GM23338 (cell line): Measurements from ENCODE around the gene RELN. TPM values are rescaled to one million over a fixed set of nuclear protein-coding genes. Genes with fewer than 3 reads are reported as not detected.

Source experiments
- ATAC-seq: fragments of 200-7000 bp; cut with Tn5 transposase; 3 replicates; pipeline ENCODE4 v1.9.1; 2020
- DNase-seq: peaks from one replicate; pipeline ENCODE4 v3.0.0-alpha.2; 2015; ENCODE audit warnings: low spot score
- H2AFZ ChIP-seq: fragments of 200-600 bp; sonication (generic); 2 replicates; pipeline ENCODE4 v1.8.0; 2016; ENCODE audit warnings: antibody characterized with exemption, mild to moderate bottlenecking, moderate library complexity
- H3F3A ChIP-seq: fragments of 200-600 bp; sonication (generic); replicated peaks from 2 replicates; pipeline ENCODE4 v1.8.0; 2017; ENCODE audit warnings: antibody characterized with exemption, mixed run types, low read depth
- H3K27ac ChIP-seq: fragments of 200-600 bp; sonication (generic); 2 replicates; pipeline ENCODE4 v1.6.1; 2016; ENCODE audit warnings: low read depth
- H3K27me3 ChIP-seq: fragments of 200-600 bp; sonication (generic); 2 replicates; pipeline ENCODE4 v1.8.0; 2016; ENCODE audit warnings: mild to moderate bottlenecking, mixed run types, moderate library complexity; ENCODE audit not compliant: insufficient read depth
- H3K36me3 ChIP-seq: fragments of 200-600 bp; sonication (generic); 2 replicates; pipeline ENCODE4 v1.8.0; 2016; ENCODE audit warnings: mild to moderate bottlenecking; ENCODE audit not compliant: insufficient read depth
- H3K4me1 ChIP-seq: fragments of 200-600 bp; sonication (generic); 2 replicates; pipeline ENCODE4 v1.8.0; 2016; ENCODE audit warnings: mild to moderate bottlenecking, moderate library complexity; ENCODE audit not compliant: insufficient read depth
- H3K4me2 ChIP-seq: fragments of 200-600 bp; sonication (generic); 2 replicates; pipeline ENCODE4 v1.7.1; 2017; ENCODE audit warnings: mixed run types
- H3K4me3 ChIP-seq: fragments of 200-600 bp; sonication (generic); 2 replicates; pipeline ENCODE4 v1.6.1; 2016; ENCODE audit warnings: mixed run types
- H3K79me2 ChIP-seq: fragments of 200-600 bp; sonication (generic); replicated peaks from 2 replicates; pipeline ENCODE4 v1.8.0; 2017; ENCODE audit warnings: mild to moderate bottlenecking; ENCODE audit not compliant: insufficient read depth
- H3K9me2 ChIP-seq: fragments of 200-600 bp; sonication (generic); 2 replicates; pipeline ENCODE4 v1.8.0; 2017; ENCODE audit not compliant: insufficient read depth
- H4K20me1 ChIP-seq: fragments of 200-600 bp; sonication (generic); replicated peaks from 2 replicates; pipeline ENCODE4 v1.8.0; 2017; ENCODE audit warnings: mild to moderate bottlenecking; ENCODE audit not compliant: insufficient read depth
- H3K27ac Mint-ChIP-seq: 2 replicates; pipeline ENCODE4 v1.8.0; 2020; ENCODE audit warnings: inconsistent platforms, mild to moderate bottlenecking, moderate library complexity, mixed read lengths
- H3K27me3 Mint-ChIP-seq: 3 replicates; pipeline ENCODE4 v1.8.0; 2022; ENCODE audit warnings: low read depth, mild to moderate bottlenecking, moderate library complexity, mixed read lengths, inconsistent platforms; ENCODE audit not compliant: insufficient read depth, poor library complexity
- H3K36me3 Mint-ChIP-seq: 3 replicates; pipeline ENCODE4 v1.8.0; 2021; ENCODE audit warnings: low read depth, mild to moderate bottlenecking, inconsistent platforms, moderate library complexity, mixed read lengths
- H3K4me1 Mint-ChIP-seq: 3 replicates; pipeline ENCODE4 v1.8.0; 2020; ENCODE audit warnings: mild to moderate bottlenecking, inconsistent platforms, mixed read lengths
- H3K4me3 Mint-ChIP-seq: 3 replicates; pipeline ENCODE4 v1.8.0; 2021; ENCODE audit warnings: moderate library complexity, mild to moderate bottlenecking, inconsistent platforms, mixed read lengths
- H3K9me3 Mint-ChIP-seq: 3 replicates; pipeline ENCODE4 v1.8.0; 2020; ENCODE audit warnings: moderate library complexity, mild to moderate bottlenecking, inconsistent platforms, mixed read lengths
- CTCF ChIP-seq, 2 experiments: fragments of 200-600 bp in 1 of 2; sonication (generic) in 1 of 2; conservative IDR thresholded peaks; 2 replicates each; pipeline versions ENCODE4 v1.5.1 to v1.6.1; 2016 to 2017; ENCODE audit warnings: antibody characterized with exemption in 2 of 2, low read depth in 2 of 2, mild to moderate bottlenecking in 2 of 2, moderate library complexity in 1 of 2
- ETS1 ChIP-seq: IDR thresholded peaks from 2 replicates; pipeline ENCODE4 v1.6.1; 2016; ENCODE audit warnings: antibody characterized with exemption
- EZH2 ChIP-seq: fragments of 200-600 bp; sonication (generic); IDR thresholded peaks from one replicate; pipeline ENCODE4 v1.8.0; 2017; ENCODE audit warnings: antibody characterized with exemption, mild to moderate bottlenecking, low read depth; ENCODE audit not compliant: unreplicated experiment
- EZH2phosphoT487 ChIP-seq: fragments of 200-600 bp; sonication (generic); IDR thresholded peaks from one replicate; pipeline ENCODE4 v1.8.1; 2018; ENCODE audit warnings: antibody characterized with exemption; ENCODE audit not compliant: unreplicated experiment
- NANOG ChIP-seq: IDR thresholded peaks from 2 replicates; pipeline ENCODE4 v1.6.1; 2016; ENCODE audit warnings: antibody characterized with exemption, borderline replicate concordance
- POLR2AphosphoS5 ChIP-seq: IDR thresholded peaks from 2 replicates; pipeline ENCODE4 v1.6.1; 2016; ENCODE audit warnings: antibody characterized with exemption, low read depth
- REST ChIP-seq: IDR thresholded peaks from one replicate; pipeline ENCODE4 v1.6.1; 2018; ENCODE audit warnings: antibody characterized with exemption; ENCODE audit not compliant: unreplicated experiment
- ZNF114 ChIP-seq: fragments of 250-450 bp; sonication (Bioruptor Pico); IDR thresholded peaks from 2 replicates; pipeline ENCODE4 v1.5.0; 2020; ENCODE audit warnings: mild to moderate bottlenecking, moderate library complexity
- polyA plus RNA-seq: library from polyadenylated mRNA; unstranded; fragments of >200 nt; fragmentation: Nextera tagmentation; extraction: Ambion mirVana; gene quantifications from 2 replicates; pipeline ENCODE4 v1.2.1, GENCODE V29; 2016
- total RNA-seq: library from RNA; depleted of rRNA; stranded (reverse); fragments of >200 nt; shearing (Covaris generic); gene quantifications from 2 replicates; pipeline ENCODE4 v1.2.3, GENCODE V29; 2014

Gene RELN
- total and polyA plus RNA-seq, 2 experiments from 2014 or later = 0.10 to 0.76 TPM

GRCh38 chr7:103984050-103984449, 5.4 kb downstream of the RELN start:
- no peaks in the 10 kb centered on the region for H3K9me3 Mint-ChIP-seq
- H2AFZ ChIP-seq = no peak overlapping the region
- peaks cover 22% of the 10 kb centered on the region for H3K27me3 Mint-ChIP-seq
- no peak for DNase-seq
- no peak overlapping the region for H3K4me2 ChIP-seq
- no peak overlapping the region for H3K27ac ChIP-seq
- peaks cover 38% of the 10 kb centered on the region for H3K27me3 ChIP-seq
- no peaks in the 10 kb centered on the region for H3K36me3 Mint-ChIP-seq
- H4K20me1 ChIP-seq = no peaks in the 10 kb centered on the region
- H3K4me1 ChIP-seq = 0 out of 2 replicates have a peak, but pooled peaks cover 3% of the 10 kb centered on the region
- TF ChIP-seq EZH2 (no peak), ZNF114 (CRISPR knock-in tag) (no peak), REST (no peak), EZH2phosphoT487 (no peak), ETS1 (no peak), NANOG (no peak), CTCF (conservative IDR thresholded peaks at IDR 0.05; ENCODE audit: low read depth in 2 of 2) (no peak), POLR2AphosphoS5 (no peak)
- H3K4me3 Mint-ChIP-seq = no peak overlapping the region
- no peaks in the 10 kb centered on the region for H3K79me2 ChIP-seq
- H3K9me2 ChIP-seq = no peaks in the 10 kb centered on the region
- H3F3A ChIP-seq = no peaks in the 10 kb centered on the region
- ATAC-seq = no peak
- no peaks in the 10 kb centered on the region; the same call in 2 of the 3 replicates for H3K4me1 Mint-ChIP-seq
- no peak overlapping the region for H3K27ac Mint-ChIP-seq
- no peaks in the 10 kb centered on the region for H3K36me3 ChIP-seq
- H3K4me3 ChIP-seq = no peak overlapping the region
